ENCODE measurements around the gene LASP1. TPM values are rescaled to one million over a fixed set of nuclear protein-coding genes. Genes with fewer than 3 reads are reported as not detected.

Gene LASP1
- total RNA-seq, 1 experiment from 2014 or later = 137 TPM

- no peak for TF ChIP-seq CTCF (IDR thresholded peaks at IDR 0.05; ENCODE audit: insufficient read depth in 1 of 2, low read depth in 1 of 2, low read length in 1 of 2, severe bottlenecking in 1 of 2, unreplicated experiment in 1 of 2)
- ChIA-PET POLR2A (no interaction called here), CTCF (no interaction called here)
- Histone ChIP-seq H3K4me3 (ENCODE audit: low read depth, low read length) (no peak overlapping the region), H3K9me3 (no peaks in the 10 kb centered on the region), H3K4me1 (peaks cover 12% of the 10 kb centered on the region), H3K27me3 (replicated peaks; ENCODE audit: control insufficient read depth, insufficient read depth, low read length) (no peaks in the 10 kb centered on the region), H3K36me3 (ENCODE audit: control insufficient read depth, insufficient read depth, low read length) (peaks cover 3% of the 10 kb centered on the region)
- Mint-ChIP-seq H3K4me3 (ENCODE audit: unreplicated experiment) (no peak overlapping the region), H3K27me3 (ENCODE audit: insufficient read depth, unreplicated experiment) (no peaks in the 10 kb centered on the region), H3K36me3 (ENCODE audit: insufficient read depth, unreplicated experiment) (peaks cover 78% of the 10 kb centered on the region), H3K9me3 (ENCODE audit: unreplicated experiment) (no peaks in the 10 kb centered on the region), H3K27ac (ENCODE audit: unreplicated experiment) (no peak overlapping the region), H3K4me1 (ENCODE audit: low read depth, unreplicated experiment) (peaks cover 9% of the 10 kb centered on the region)
- DNase-seq = no peak
- no TSS peak for BruUV-seq (replicated peaks)
- intact Hi-C loops (cut with micrococcal nuclease; ENCODE audit: unreplicated experiment) = no loop called here
Observed at GRCh38 chr17:38893607-38894006, 23.7 kb downstream of the LASP1 start.

GRCh38 chr17:38894276-38894675, 24.4 kb downstream of the LASP1 start:
- Histone ChIP-seq H3K27me3 (replicated peaks; ENCODE audit: control insufficient read depth, insufficient read depth, low read length) (no peaks in the 10 kb centered on the region), H3K9me3 (no peaks in the 10 kb centered on the region), H3K4me1 (peaks cover 12% of the 10 kb centered on the region), H3K36me3 (ENCODE audit: control insufficient read depth, insufficient read depth, low read length) (peaks cover 3% of the 10 kb centered on the region), H3K4me3 (ENCODE audit: low read depth, low read length) (no peak overlapping the region)
- no peak overlapping the region for H3K27ac Mint-ChIP-seq (ENCODE audit: unreplicated experiment)
- BruUV-seq (replicated peaks) = no TSS peak
- H3K36me3 Mint-ChIP-seq (ENCODE audit: insufficient read depth, unreplicated experiment) = peaks cover 78% of the 10 kb centered on the region
- peaks cover 13% of the 10 kb centered on the region for H3K4me1 Mint-ChIP-seq (ENCODE audit: low read depth, unreplicated experiment)
- intact Hi-C loops (cut with micrococcal nuclease; ENCODE audit: unreplicated experiment) = no loop called here
- TF ChIP-seq CTCF (IDR thresholded peaks at IDR 0.05; ENCODE audit: insufficient read depth in 1 of 2, low read depth in 1 of 2, low read length in 1 of 2, severe bottlenecking in 1 of 2, unreplicated experiment in 1 of 2) = no peak
- no peak overlapping the region for H3K4me3 Mint-ChIP-seq (ENCODE audit: unreplicated experiment)
- DNase-seq = no peak
- POLR2A ChIA-PET = interaction anchor here (0.6 kb wide), 1 partner anchor 8 kb away, joined by 7 read pairs; no protein-coding TSS in a partner anchor
- H3K9me3 Mint-ChIP-seq (ENCODE audit: unreplicated experiment) = no peaks in the 10 kb centered on the region
- CTCF ChIA-PET = no interaction called here
- H3K27me3 Mint-ChIP-seq (ENCODE audit: insufficient read depth, unreplicated experiment) = no peaks in the 10 kb centered on the region

GRCh38 chr17:38896346-38896954, 26.6 kb downstream of the LASP1 start:
- CTCF ChIA-PET = no interaction called here
- POLR2A ChIA-PET = no interaction called here

More at GRCh38 chr17:38896346-38896954, 26.6 kb downstream of the LASP1 start:
- H3K4me3 Mint-ChIP-seq (ENCODE audit: unreplicated experiment) = no peak overlapping the region
- H3K4me3 ChIP-seq (ENCODE audit: low read depth, low read length) = no peak overlapping the region
- H3K36me3 Mint-ChIP-seq (ENCODE audit: insufficient read depth, unreplicated experiment) = peaks cover 76% of the 10 kb centered on the region
- TF ChIP-seq CTCF (IDR thresholded peaks at IDR 0.05; ENCODE audit: insufficient read depth in 1 of 2, low read depth in 1 of 2, low read length in 1 of 2, severe bottlenecking in 1 of 2, unreplicated experiment in 1 of 2) = no peak
- intact Hi-C loops (cut with micrococcal nuclease; ENCODE audit: unreplicated experiment) = no loop called here
- no TSS peak for BruUV-seq (replicated peaks)
- H3K27me3 Mint-ChIP-seq (ENCODE audit: insufficient read depth, unreplicated experiment) = no peaks in the 10 kb centered on the region
- no peaks in the 10 kb centered on the region for H3K9me3 ChIP-seq
- DNase-seq = no peak
- H3K9me3 Mint-ChIP-seq (ENCODE audit: unreplicated experiment) = no peaks in the 10 kb centered on the region
- peaks cover 18% of the 10 kb centered on the region for H3K4me1 Mint-ChIP-seq (ENCODE audit: low read depth, unreplicated experiment)
- H3K36me3 ChIP-seq (ENCODE audit: control insufficient read depth, insufficient read depth, low read length) = peaks cover 1% of the 10 kb centered on the region; the same call in 1 of the 2 replicates
- H3K27me3 ChIP-seq (replicated peaks; ENCODE audit: control insufficient read depth, insufficient read depth, low read length) = no peaks in the 10 kb centered on the region
- no peak overlapping the region for H3K27ac Mint-ChIP-seq (ENCODE audit: unreplicated experiment)
- peaks cover 22% of the 10 kb centered on the region for H3K4me1 ChIP-seq
